ENCODE results near the gene OCIAD2. TPM values are rescaled to one million over a fixed set of nuclear protein-coding genes. Genes with fewer than 3 reads are reported as not detected.

Gene OCIAD2
- total and polyA plus RNA-seq, 2 of the 4 experiments (the other 2 are of a cell fraction): 16.5 to 21.4 TPM

- no peaks in the 10 kb centered on the region for H3K9me3 ChIP-seq (ENCODE audit: control insufficient read depth, insufficient read depth, low read length)
- no peak overlapping the region for H3K27ac ChIP-seq (ENCODE audit: insufficient read depth, low read length)
- dilution Hi-C loops (cut with HindIII; ENCODE audit: low sequenced_read_pairs, unreplicated experiment) (no loop called here), in situ Hi-C loops (cut with MboI; ENCODE audit: low sequenced_read_pairs) (no loop called here), intact Hi-C loops (cut with micrococcal nuclease) (no loop called here)
- H2AK9ac ChIP-seq (replicated peaks; ENCODE audit: low read depth, low read length, poor library complexity): no peak overlapping the region
- no peak overlapping the region for H3K14ac ChIP-seq (replicated peaks; ENCODE audit: low read depth, low read length)
- no peaks in the 10 kb centered on the region for H3K79me1 ChIP-seq (ENCODE audit: low read depth in 1 of 2, low read length in 2 of 2)
- no TSS peak for BruUV-seq (replicated peaks)
- no peak overlapping the region for H3K56ac ChIP-seq (ENCODE audit: extremely low read depth, insufficient read depth, low read length)
- TF ChIP-seq ELK1 (IDR thresholded peaks at IDR 0.05; ENCODE audit: borderline replicate concordance, low read depth, low read length): no peak
- H3K4me1 ChIP-seq (ENCODE audit: control insufficient read depth, insufficient read depth, low read length): no peaks in the 10 kb centered on the region
- no peak overlapping the region for H3K23ac ChIP-seq (ENCODE audit: low read depth, low read length)
- H4K8ac ChIP-seq (ENCODE audit: low read depth in 2 of 2, low read length in 2 of 2): no peak overlapping the region
- H3K4ac ChIP-seq (ENCODE audit: low read depth, low read length): no peak overlapping the region
- ChIA-PET CTCF (no interaction called here), POLR2A (ENCODE audit: unreplicated experiment) (no interaction called here)
- H4K20me1 ChIP-seq (ENCODE audit: insufficient read depth, low read length): no peaks in the 10 kb centered on the region
- H2AFZ ChIP-seq (replicated peaks; ENCODE audit: low read length, poor library complexity): no peak overlapping the region
- H4K91ac ChIP-seq (ENCODE audit: insufficient read depth, low read depth, low read length): no peak overlapping the region
- no peak for DNase-seq
- H2BK20ac ChIP-seq (ENCODE audit: low read depth, low read length): no peak overlapping the region
- no peak overlapping the region for H4K5ac ChIP-seq (ENCODE audit: low read depth, low read length)
- no peaks in the 10 kb centered on the region for H3K27me3 ChIP-seq (ENCODE audit: control insufficient read depth, insufficient read depth, low read length)
- H3K9me1 ChIP-seq (ENCODE audit: insufficient read depth, low read length): no peaks in the 10 kb centered on the region; the same call in 1 of the 2 replicates
- H3K9ac ChIP-seq (ENCODE audit: low read depth, low read length): no peak overlapping the region
- no peak overlapping the region for H3K4me2 ChIP-seq (ENCODE audit: low read depth, low read length)
- WGBS, 2 experiments (ENCODE audit: extremely low coverage in 2 of 2, insufficient read length in 1 of 2): no CpG with 5 or more reads among the region's 9 CpGs
- H2BK15ac ChIP-seq (ENCODE audit: low read depth, low read length): no peak overlapping the region
- no peak overlapping the region for H2BK5ac ChIP-seq (ENCODE audit: low read depth, low read length, poor library complexity, severe bottlenecking)
- H3K36me3 ChIP-seq (ENCODE audit: control insufficient read depth, insufficient read depth, low read length): no peaks in the 10 kb centered on the region
- no peak overlapping the region for H3K4me3 ChIP-seq (ENCODE audit: insufficient read depth, low read depth, low read length)
- ATAC-seq (ENCODE audit: low read depth): no peak
- H3K18ac ChIP-seq (ENCODE audit: low read depth, low read length): no peak overlapping the region
- no peak overlapping the region for H2AK5ac ChIP-seq (ENCODE audit: low read depth, low read length)
- no peak overlapping the region for H2BK120ac ChIP-seq (ENCODE audit: low read depth, low read length)
These were observed 26.8 kb downstream of the OCIAD2 start for GRCh38 chr4:48879561-48880442.
